B cell (primary cell): ENCODE measurements around the gene ETV6. TPM values are rescaled to one million over a fixed set of nuclear protein-coding genes. Genes with fewer than 3 reads are reported as not detected.
A peak's percentile ranks its signal among the peaks of the same experiment; 100 is the strongest.

Experiments used
- ATAC-seq: fragments of 200-7000 bp; cut with Tn5 transposase; one replicate; pipeline ENCODE4 v1.10.0; 2021; ENCODE audit warnings: low read depth, mild to moderate bottlenecking, moderate number of reproducible peaks, moderate library complexity
- CTCF ChIA-PET: fragments of 350-600 bp; sonication (Branson Sonifier 250); formaldehyde crosslinking; loops from one replicate; lab custom pipeline; 2021; ENCODE audit warnings: antibody characterized with exemption, inconsistent platforms; lab: Charles Lee
- POLR2A ChIA-PET: fragments of 350-600 bp; sonication (Branson Sonifier 250); formaldehyde crosslinking; loops from one replicate; lab custom pipeline; 2021; ENCODE audit warnings: antibody characterized with exemption; lab: Charles Lee
- DNase-seq: peaks from one replicate; pipeline ENCODE4 v3.0.0; 2013
- H2AFZ ChIP-seq: 2 replicates; pipeline ENCODE4 v1.6.1; 2012; ENCODE audit warnings: mild to moderate bottlenecking, low read depth, low read length; ENCODE audit not compliant: insufficient read depth, poor library complexity, severe bottlenecking
- H3K27ac ChIP-seq, 2 donors: 1 replicate in 1 of 2; 2 replicates in 1 of 2; pipeline ENCODE4 v1.5.1; 2012 to 2013; ENCODE audit warnings: low read length in 2 of 2, mild to moderate bottlenecking in 2 of 2, moderate library complexity in 1 of 2
- H3K27me3 ChIP-seq, 4 experiments: fragments of 200-600 bp in 1 of 4; sonication (generic) in 1 of 4; replicated peaks in 1 of 4; 1 replicate in 2 of 4; 2 replicates in 2 of 4; pipeline versions ENCODE4 v1.6.1 to v1.7.0; 2013 to 2016; ENCODE audit warnings: low read length in 3 of 4, mild to moderate bottlenecking in 2 of 4, mixed read lengths in 1 of 4, moderate library complexity in 1 of 4; ENCODE audit not compliant: insufficient read depth in 4 of 4, control insufficient read depth in 3 of 4; ENCODE audit errors: control extremely low read depth in 1 of 4
- H3K36me3 ChIP-seq, 2 experiments: replicated peaks in 1 of 2; 1 replicate in 1 of 2; 2 replicates in 1 of 2; pipeline versions ENCODE4 v1.6.1 to v1.7.1; 2013; ENCODE audit warnings: low read length in 1 of 2; ENCODE audit not compliant: insufficient read depth in 2 of 2, control insufficient read depth in 1 of 2; ENCODE audit errors: control extremely low read depth in 1 of 2, extremely low read depth in 1 of 2
- H3K4me1 ChIP-seq, 2 donors: fragments of 200-600 bp in 1 of 2; sonication (generic) in 1 of 2; 1 replicate in 1 of 2; 2 replicates in 1 of 2; pipeline versions ENCODE4 v1.5.1 to v1.6.1; 2013 to 2017; ENCODE audit warnings: low read length in 2 of 2; ENCODE audit not compliant: control insufficient read depth in 2 of 2, insufficient read depth in 2 of 2
- H3K4me2 ChIP-seq: replicated peaks from 2 replicates; pipeline ENCODE3; 2012; ENCODE audit warnings: mild to moderate bottlenecking, low read depth, low read length; ENCODE audit not compliant: poor library complexity, severe bottlenecking
- H3K4me3 ChIP-seq, 5 experiments: fragments of 200-600 bp in 1 of 5; sonication (generic) in 1 of 5; 1 replicate in 3 of 5; 2 replicates in 2 of 5; pipeline versions ENCODE4 v1.5.1 to v1.7.0; 2011 to 2016; ENCODE audit warnings: low read length in 4 of 5, mild to moderate bottlenecking in 4 of 5, low read depth in 2 of 5, control low read depth in 1 of 5, moderate library complexity in 1 of 5; ENCODE audit not compliant: insufficient read depth in 1 of 5; ENCODE audit errors: control extremely low read depth in 1 of 5, extremely low read depth in 1 of 5
- H3K79me2 ChIP-seq: fragments of 200-600 bp; sonication (generic); one replicate; pipeline ENCODE4 v1.6.0; 2016; ENCODE audit warnings: low read length; ENCODE audit not compliant: control insufficient read depth, insufficient read depth
- H3K9ac ChIP-seq: fragments of 200-600 bp; sonication (generic); 2 replicates; pipeline ENCODE4 v1.6.1; 2017; ENCODE audit warnings: mild to moderate bottlenecking, low read length, moderate library complexity
- H3K9me3 ChIP-seq, 3 donors: one replicate each; pipeline versions ENCODE4 v1.6.1 to v1.7.1; 2013; ENCODE audit warnings: low read length in 2 of 3; ENCODE audit not compliant: control insufficient read depth in 2 of 3, insufficient read depth in 1 of 3; ENCODE audit errors: control extremely low read depth in 1 of 3
- H4K20me1 ChIP-seq: 2 replicates; pipeline ENCODE4 v1.6.0; 2012; ENCODE audit warnings: mild to moderate bottlenecking, low read length; ENCODE audit not compliant: insufficient read depth, control insufficient read depth, poor library complexity, severe bottlenecking
- H3K27ac Mint-ChIP-seq: one replicate; pipeline ENCODE4 v1.8.0; 2021; ENCODE audit warnings: mixed read lengths
- H3K27me3 Mint-ChIP-seq: one replicate; pipeline ENCODE4 v1.8.0; 2021; ENCODE audit warnings: mixed read lengths
- H3K4me1 Mint-ChIP-seq: one replicate; pipeline ENCODE4 v1.8.0; 2021; ENCODE audit warnings: mixed read lengths
- H3K4me3 Mint-ChIP-seq: one replicate; pipeline ENCODE4 v1.8.0; 2021; ENCODE audit warnings: mixed read lengths
- H3K9me3 Mint-ChIP-seq: one replicate; pipeline ENCODE4 v1.8.0; 2022; ENCODE audit warnings: mixed read lengths; ENCODE audit not compliant: insufficient read depth
- EZH2 ChIP-seq: IDR thresholded peaks from 2 replicates; pipeline ENCODE4 v1.6.1; 2012; ENCODE audit warnings: borderline replicate concordance, low read depth, mild to moderate bottlenecking, moderate library complexity, low read length; ENCODE audit not compliant: insufficient read depth, poor library complexity, severe bottlenecking
- WGBS: methylation state at CpG from one replicate; pipeline ENCODE4 v1.1.5; 2013; ENCODE audit warnings: missing lambda C conversion rate; ENCODE audit not compliant: insufficient coverage; 5-methylcytosine and 5-hydroxymethylcytosine counted together
- intact Hi-C: fragments of 100-400 bp; cut with micrococcal nuclease; formaldehyde crosslinking; loops from one replicate; pipeline ENCODE4 v1.10.0; 2022
- polyA plus RNA-seq: library from polyadenylated mRNA; depleted of rRNA; stranded (reverse); fragments of >200 nt; gene quantifications from 2 replicates; pipeline ENCODE4 v1.2.3, GENCODE V29; 2012
- total RNA-seq, 2 donors: library from RNA; stranded (reverse); fragments of 120-200 nt in 1 of 2; gene quantifications; 1 replicate in 1 of 2; 2 replicates in 1 of 2; pipeline versions ENCODE4 v1.2.3 to v1.2.4, GENCODE V29; 2013 to 2022
- TF ChIP-seq, protein P1 (sequence below): fragments of 200-600 bp; IDR thresholded peaks from one replicate; pipeline ENCODE4 v1.8.0; 2022; ENCODE audit warnings: antibody characterized with exemption, mild to moderate bottlenecking

The ETV6 gene
- total and polyA plus RNA-seq, 2 donors (not counting 1 experiment from before 2014, with no cell fraction given): 17.4 to 123 TPM

DNA sequence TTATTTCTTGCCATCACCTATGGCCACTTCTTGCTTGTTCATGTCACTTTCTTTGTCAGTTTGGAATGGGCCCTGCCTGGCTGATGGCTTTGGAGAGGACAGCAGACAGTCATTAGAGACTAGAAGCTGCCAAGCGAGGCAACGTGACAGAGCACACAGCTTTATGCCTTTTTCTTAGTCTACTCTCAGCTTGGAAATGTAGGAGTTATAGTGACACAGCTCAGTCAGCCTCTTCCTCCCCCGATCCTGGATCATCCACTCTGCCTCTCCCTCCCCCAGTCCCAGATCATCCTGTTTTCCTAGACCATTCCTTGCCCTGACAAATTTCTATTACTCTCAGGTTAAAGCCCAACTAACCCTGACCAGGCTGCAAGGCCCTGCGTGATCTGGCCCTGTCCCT is 26.6 kb downstream of the ETV6 start:
- Histone ChIP-seq H3K36me3 (peaks cover 4 to 5% of the 10 kb centered on the region in 2 experiments), H3K4me1 (peaks cover 23 to 31% of the 10 kb centered on the region in 2 donors), H3K27me3 (no peaks in the 10 kb centered on the region), H3K4me2 (no peak overlapping the region), H3K27ac (no peak overlapping the region), H3K9ac (no peak overlapping the region), H4K20me1 (peaks cover 70% of the 10 kb centered on the region), H3K9me3 (no peaks in the 10 kb centered on the region), H3K79me2 (peaks cover 98% of the 10 kb centered on the region), H3K4me3 (no peak overlapping the region), H2AFZ (no peak overlapping the region)
- no peaks in the 10 kb centered on the region for H3K9me3 Mint-ChIP-seq
- TF ChIP-seq, protein P1, sequence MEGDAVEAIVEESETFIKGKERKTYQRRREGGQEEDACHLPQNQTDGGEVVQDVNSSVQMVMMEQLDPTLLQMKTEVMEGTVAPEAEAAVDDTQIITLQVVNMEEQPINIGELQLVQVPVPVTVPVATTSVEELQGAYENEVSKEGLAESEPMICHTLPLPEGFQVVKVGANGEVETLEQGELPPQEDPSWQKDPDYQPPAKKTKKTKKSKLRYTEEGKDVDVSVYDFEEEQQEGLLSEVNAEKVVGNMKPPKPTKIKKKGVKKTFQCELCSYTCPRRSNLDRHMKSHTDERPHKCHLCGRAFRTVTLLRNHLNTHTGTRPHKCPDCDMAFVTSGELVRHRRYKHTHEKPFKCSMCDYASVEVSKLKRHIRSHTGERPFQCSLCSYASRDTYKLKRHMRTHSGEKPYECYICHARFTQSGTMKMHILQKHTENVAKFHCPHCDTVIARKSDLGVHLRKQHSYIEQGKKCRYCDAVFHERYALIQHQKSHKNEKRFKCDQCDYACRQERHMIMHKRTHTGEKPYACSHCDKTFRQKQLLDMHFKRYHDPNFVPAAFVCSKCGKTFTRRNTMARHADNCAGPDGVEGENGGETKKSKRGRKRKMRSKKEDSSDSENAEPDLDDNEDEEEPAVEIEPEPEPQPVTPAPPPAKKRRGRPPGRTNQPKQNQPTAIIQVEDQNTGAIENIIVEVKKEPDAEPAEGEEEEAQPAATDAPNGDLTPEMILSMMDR: no peak
- TF ChIP-seq EZH2: no peak
- peaks cover 80% of the 10 kb centered on the region for H3K4me1 Mint-ChIP-seq
- ChIA-PET CTCF (no interaction called here), POLR2A (no interaction called here)
- no peak overlapping the region for H3K4me3 Mint-ChIP-seq
- ATAC-seq (no peak), DNase-seq (no peak)
- H3K27me3 Mint-ChIP-seq: no peaks in the 10 kb centered on the region
- intact Hi-C loops: no loop called here
- 94% methylated on average over 2 of the region's 4 CpGs for WGBS
- H3K27ac Mint-ChIP-seq: no peak overlapping the region

DNA sequence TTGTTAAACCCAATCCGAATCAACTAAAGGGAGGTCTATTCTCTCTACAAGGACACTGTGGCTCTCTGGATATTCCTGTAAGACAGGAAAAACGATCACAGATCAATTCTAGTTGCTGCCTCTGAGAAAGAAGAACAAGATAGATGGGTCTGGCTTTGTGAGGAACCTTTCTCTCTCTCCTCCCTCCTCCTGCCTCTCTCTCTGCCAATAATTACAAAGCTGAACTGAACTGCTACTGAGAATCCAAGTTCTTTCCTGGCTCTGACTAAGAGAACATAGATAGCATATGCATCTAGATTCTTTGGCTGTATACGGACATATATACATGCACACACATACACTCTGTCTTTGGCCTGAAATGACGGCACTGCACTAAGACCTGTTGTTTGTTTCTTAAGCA is 27.6 kb downstream of the ETV6 start:
- peaks cover 95% of the 10 kb centered on the region for H3K79me2 ChIP-seq
- H3K4me3 ChIP-seq: no peak overlapping the region
- CTCF ChIA-PET: no interaction called here
- intact Hi-C loops: no loop called here
- Mint-ChIP-seq H3K27me3 (no peaks in the 10 kb centered on the region), H3K27ac (peak overlapping the region; percentile 43), H3K4me3 (no peak overlapping the region), H3K4me1 (peaks cover 72% of the 10 kb centered on the region), H3K9me3 (no peaks in the 10 kb centered on the region)
- TF ChIP-seq, protein P1: no peak
- TF ChIP-seq EZH2: no peak
- no peak overlapping the region for H3K9ac ChIP-seq
- H3K4me2 ChIP-seq: no peak overlapping the region
- peaks cover 5 to 7% of the 10 kb centered on the region in 2 experiments for H3K36me3 ChIP-seq
- no peaks in the 10 kb centered on the region for H3K27me3 ChIP-seq
- H3K4me1 ChIP-seq: peaks cover 21 to 26% of the 10 kb centered on the region in 2 donors
- H2AFZ ChIP-seq: no peak overlapping the region
- H4K20me1 ChIP-seq: peaks cover 65% of the 10 kb centered on the region
- no peak overlapping the region for H3K27ac ChIP-seq
- no peak for DNase-seq
- WGBS: no CpG with 5 or more reads among the region's 4 CpGs
- POLR2A ChIA-PET: no interaction called here
- peaks cover 0 to 2% (median 0%) of the 10 kb centered on the region in 3 donors for H3K9me3 ChIP-seq
- no peak for ATAC-seq
